ENCODE data around the gene MMRN2. TPM values are rescaled to one million over a fixed set of nuclear protein-coding genes. Genes with fewer than 3 reads are reported as not detected.
"Not testable (repeated sequence)": the region's sequence is repeated elsewhere in the genome, so short reads cannot be mapped to it uniquely, and the experiment has no call there.

Gene MMRN2
- total RNA-seq, 1 experiment from 2014 or later = 8.3 TPM

DNA sequence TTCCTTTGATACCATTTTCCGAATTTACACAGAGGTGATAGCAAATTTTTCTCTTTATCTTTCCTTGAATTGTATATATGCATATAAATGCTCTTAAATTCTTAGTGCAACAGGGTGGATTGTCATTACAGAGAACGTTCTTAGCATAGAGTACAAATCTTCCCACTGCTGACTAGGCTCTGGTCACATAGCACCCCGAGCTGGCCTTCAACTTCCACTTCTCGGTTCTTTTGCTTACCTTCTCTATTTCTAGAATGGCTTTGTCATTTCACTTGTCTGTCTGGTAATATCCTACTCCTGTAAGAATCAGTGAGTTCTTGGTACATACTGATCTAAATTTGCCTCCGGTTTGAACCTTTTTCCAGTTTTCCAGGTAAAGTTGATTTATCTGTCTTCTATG lies 24.3 kb upstream of the MMRN2 start:
- H3K9me3 ChIP-seq (ENCODE audit: control insufficient read depth in 1 of 2, insufficient read depth in 1 of 2, low read depth in 1 of 2, low read length in 2 of 2) = no peaks in the 10 kb centered on the region
- H2AFZ ChIP-seq (ENCODE audit: low read depth, low read length, poor library complexity, severe bottlenecking) = no peak overlapping the region
- H3K9ac ChIP-seq (ENCODE audit: low read length) = no peak overlapping the region
- H3K4me2 ChIP-seq (ENCODE audit: low read length) = no peak overlapping the region
- intact Hi-C loops (cut with micrococcal nuclease) = no loop called here
- no peaks in the 10 kb centered on the region for H3K36me3 ChIP-seq (ENCODE audit: control insufficient read depth in 1 of 2, insufficient read depth in 2 of 2, low read length in 2 of 2)
- H3K27ac ChIP-seq (ENCODE audit: low read depth, low read length) = no peak overlapping the region
- ATAC-seq (no peak), DNase-seq (ENCODE audit: low read depth, low spot score) (no peak)
- H3K79me2 ChIP-seq (ENCODE audit: insufficient read depth, low read length) = no peaks in the 10 kb centered on the region
- POLR2A ChIA-PET = no interaction called here
- no TSS peak for BruUV-seq (replicated peaks)
- H3K27me3 ChIP-seq (ENCODE audit: insufficient read depth, low read length) = no peaks in the 10 kb centered on the region
- H3K9me2 ChIP-seq (ENCODE audit: insufficient read depth) = no peaks in the 10 kb centered on the region
- CTCF ChIA-PET = no interaction called here
- H3K4me3 ChIP-seq (replicated peaks in 1 of 2; ENCODE audit: low read depth in 1 of 2, low read length in 2 of 2) = no peak overlapping the region
- no peaks in the 10 kb centered on the region for H4K20me1 ChIP-seq (ENCODE audit: insufficient read depth)
- TF ChIP-seq ELF1 (IDR thresholded peaks at IDR 0.05; ENCODE audit: borderline replicate concordance, low read depth) (no peak), SRF (IDR thresholded peaks at IDR 0.05; ENCODE audit: low read depth) (no peak), ZFX (IDR thresholded peaks at IDR 0.05) (no peak), TCF7L2 (IDR thresholded peaks at IDR 0.05; ENCODE audit: borderline replicate concordance, extremely low read depth, insufficient read depth, insufficient read length) (no peak), FOSL1 (IDR thresholded peaks at IDR 0.05; ENCODE audit: low read depth) (no peak), ZNF274 (IDR thresholded peaks at IDR 0.05; ENCODE audit: low read depth, low read length) (no peak), SP1 (IDR thresholded peaks at IDR 0.05; ENCODE audit: low read depth) (no peak), CEBPB (IDR thresholded peaks at IDR 0.05; ENCODE audit: low read depth) (no peak), JUND (IDR thresholded peaks at IDR 0.05) (no peak), POLR2A (IDR thresholded peaks at IDR 0.05; ENCODE audit: borderline replicate concordance, extremely low read depth, insufficient read depth, insufficient read length) (no peak), RAD21 (IDR thresholded peaks at IDR 0.05; ENCODE audit: low read depth) (no peak), SIN3A (IDR thresholded peaks at IDR 0.05; ENCODE audit: low read depth) (no peak), EZH2phosphoT487 (IDR thresholded peaks at IDR 0.05; ENCODE audit: borderline replicate concordance) (no peak), ATF3 (IDR thresholded peaks at IDR 0.05) (no peak), EGR1 (IDR thresholded peaks at IDR 0.05; ENCODE audit: low read depth) (no peak), CTCF (IDR thresholded peaks at IDR 0.05 in 2 of 3, conservative IDR thresholded peaks at IDR 0.05 in 1 of 3; ENCODE audit: borderline replicate concordance in 1 of 3, insufficient read depth in 1 of 3, low read depth in 2 of 3, low read length in 2 of 3) (no peak)
- TF ChIP-seq, protein P1, sequence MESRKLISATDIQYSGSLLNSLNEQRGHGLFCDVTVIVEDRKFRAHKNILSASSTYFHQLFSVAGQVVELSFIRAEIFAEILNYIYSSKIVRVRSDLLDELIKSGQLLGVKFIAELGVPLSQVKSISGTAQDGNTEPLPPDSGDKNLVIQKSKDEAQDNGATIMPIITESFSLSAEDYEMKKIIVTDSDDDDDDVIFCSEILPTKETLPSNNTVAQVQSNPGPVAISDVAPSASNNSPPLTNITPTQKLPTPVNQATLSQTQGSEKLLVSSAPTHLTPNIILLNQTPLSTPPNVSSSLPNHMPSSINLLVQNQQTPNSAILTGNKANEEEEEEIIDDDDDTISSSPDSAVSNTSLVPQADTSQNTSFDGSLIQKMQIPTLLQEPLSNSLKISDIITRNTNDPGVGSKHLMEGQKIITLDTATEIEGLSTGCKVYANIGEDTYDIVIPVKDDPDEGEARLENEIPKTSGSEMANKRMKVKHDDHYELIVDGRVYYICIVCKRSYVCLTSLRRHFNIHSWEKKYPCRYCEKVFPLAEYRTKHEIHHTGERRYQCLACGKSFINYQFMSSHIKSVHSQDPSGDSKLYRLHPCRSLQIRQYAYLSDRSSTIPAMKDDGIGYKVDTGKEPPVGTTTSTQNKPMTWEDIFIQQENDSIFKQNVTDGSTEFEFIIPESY (IDR thresholded peaks at IDR 0.05; ENCODE audit: extremely low read depth, insufficient replicate concordance, low read length) = no peak
- RAD21 ChIA-PET (ENCODE audit: low non-redundant PET in 1 of 2, low total read pairs in 2 of 2, uncharacterized antibody in 2 of 2, unreplicated experiment in 2 of 2) = no interaction called here
- peaks cover 10 to 40% of the 10 kb centered on the region in 2 experiments; a peak in 3 of 4 replicates for H3K4me1 ChIP-seq (ENCODE audit: control insufficient read depth in 1 of 2, insufficient read depth in 2 of 2, low read length in 2 of 2)

DNA sequence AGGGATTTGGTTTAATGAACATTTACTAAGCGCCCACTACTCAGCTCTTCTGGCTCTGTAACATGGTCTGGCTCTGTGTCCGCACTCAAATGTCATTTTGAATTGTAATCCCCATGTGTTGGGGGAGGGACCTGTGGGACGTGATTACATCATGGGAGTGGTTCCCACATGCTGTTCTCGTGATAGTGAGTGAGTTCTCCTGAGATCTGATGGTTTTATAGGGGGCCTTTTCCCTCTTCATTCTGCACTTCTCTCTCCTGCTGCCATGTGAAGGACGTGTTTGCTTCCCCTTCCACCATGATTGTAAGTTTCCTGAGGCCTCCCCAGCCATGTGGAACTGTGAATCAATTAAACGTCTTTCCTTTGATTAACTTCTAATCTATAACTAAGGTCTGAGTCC lies 23.6 kb upstream of the MMRN2 start:
- CTCF ChIA-PET; H3K27me3 ChIP-seq (ENCODE audit: insufficient read depth, low read length); intact Hi-C loops (cut with micrococcal nuclease); H3K9ac ChIP-seq (ENCODE audit: low read length); H3K79me2 ChIP-seq (ENCODE audit: insufficient read depth, low read length); H3K9me3 ChIP-seq (ENCODE audit: control insufficient read depth in 1 of 2, insufficient read depth in 1 of 2, low read depth in 1 of 2, low read length in 2 of 2); DNase-seq (ENCODE audit: low read depth, low spot score); H3K36me3 ChIP-seq (ENCODE audit: control insufficient read depth in 1 of 2, insufficient read depth in 2 of 2, low read length in 2 of 2); BruUV-seq (replicated peaks); RAD21 ChIA-PET (ENCODE audit: low non-redundant PET in 1 of 2, low total read pairs in 2 of 2, uncharacterized antibody in 2 of 2, unreplicated experiment in 2 of 2); H2AFZ ChIP-seq (ENCODE audit: low read depth, low read length, poor library complexity, severe bottlenecking); H4K20me1 ChIP-seq (ENCODE audit: insufficient read depth); H3K27ac ChIP-seq (ENCODE audit: low read depth, low read length); H3K9me2 ChIP-seq (ENCODE audit: insufficient read depth); H3K4me3 ChIP-seq (replicated peaks in 1 of 2; ENCODE audit: low read depth in 1 of 2, low read length in 2 of 2); H3K4me2 ChIP-seq (ENCODE audit: low read length); POLR2A ChIA-PET; ATAC-seq: not testable (repeated sequence)
- H3K4me1 ChIP-seq (ENCODE audit: control insufficient read depth in 1 of 2, insufficient read depth in 2 of 2, low read length in 2 of 2) = peaks cover 10 to 47% of the 10 kb centered on the region in 2 experiments; a peak in 3 of 4 replicates
